ENCODE data around the gene LRRFIP2. TPM values are rescaled to one million over a fixed set of nuclear protein-coding genes. Genes with fewer than 3 reads are reported as not detected.
"Not testable (repeated sequence)": the region's sequence is repeated elsewhere in the genome, so short reads cannot be mapped to it uniquely, and the experiment has no call there.

LRRFIP2 gene
- total and polyA plus RNA-seq, 2 donors from 2014 or later: 26.1 to 61.4 TPM

- FAIRE-seq: no peak
- H3K9ac ChIP-seq (ENCODE audit: low read length in 3 of 3): no peak overlapping the region
- H3K9me3 ChIP-seq (ENCODE audit: control insufficient read depth in 2 of 3, insufficient read depth in 1 of 3, low read length in 3 of 3): no peaks in the 10 kb centered on the region
- TF ChIP-seq, protein P1, sequence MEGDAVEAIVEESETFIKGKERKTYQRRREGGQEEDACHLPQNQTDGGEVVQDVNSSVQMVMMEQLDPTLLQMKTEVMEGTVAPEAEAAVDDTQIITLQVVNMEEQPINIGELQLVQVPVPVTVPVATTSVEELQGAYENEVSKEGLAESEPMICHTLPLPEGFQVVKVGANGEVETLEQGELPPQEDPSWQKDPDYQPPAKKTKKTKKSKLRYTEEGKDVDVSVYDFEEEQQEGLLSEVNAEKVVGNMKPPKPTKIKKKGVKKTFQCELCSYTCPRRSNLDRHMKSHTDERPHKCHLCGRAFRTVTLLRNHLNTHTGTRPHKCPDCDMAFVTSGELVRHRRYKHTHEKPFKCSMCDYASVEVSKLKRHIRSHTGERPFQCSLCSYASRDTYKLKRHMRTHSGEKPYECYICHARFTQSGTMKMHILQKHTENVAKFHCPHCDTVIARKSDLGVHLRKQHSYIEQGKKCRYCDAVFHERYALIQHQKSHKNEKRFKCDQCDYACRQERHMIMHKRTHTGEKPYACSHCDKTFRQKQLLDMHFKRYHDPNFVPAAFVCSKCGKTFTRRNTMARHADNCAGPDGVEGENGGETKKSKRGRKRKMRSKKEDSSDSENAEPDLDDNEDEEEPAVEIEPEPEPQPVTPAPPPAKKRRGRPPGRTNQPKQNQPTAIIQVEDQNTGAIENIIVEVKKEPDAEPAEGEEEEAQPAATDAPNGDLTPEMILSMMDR (IDR thresholded peaks at IDR 0.05; ENCODE audit: borderline replicate concordance, extremely low read depth, insufficient read depth): no peak
- no peak overlapping the region for H3K4me3 ChIP-seq (ENCODE audit: low read length in 3 of 3)
- no peak overlapping the region for H3K27ac ChIP-seq (ENCODE audit: low read depth in 2 of 2, low read length in 2 of 2)
- intact Hi-C loops (cut with DNase I): no loop called here
- no peaks in the 10 kb centered on the region for H3K27me3 ChIP-seq (ENCODE audit: control insufficient read depth, insufficient read depth, low read length)
- no peak for DNase-seq
- peaks cover 0 to 2% (median 0%) of the 10 kb centered on the region in 3 donors for H3K4me1 ChIP-seq (ENCODE audit: control insufficient read depth in 2 of 3, insufficient read depth in 2 of 3, low read depth in 1 of 3, low read length in 3 of 3)
- H3K36me3 ChIP-seq (ENCODE audit: control insufficient read depth in 2 of 3, insufficient read depth in 3 of 3, low read length in 3 of 3): peaks cover 7 to 52% (median 39%) of the 10 kb centered on the region in 3 donors
Measured at GRCh38 chr3:37050282-37050681, 124.1 kb downstream of the LRRFIP2 start.

DNA sequence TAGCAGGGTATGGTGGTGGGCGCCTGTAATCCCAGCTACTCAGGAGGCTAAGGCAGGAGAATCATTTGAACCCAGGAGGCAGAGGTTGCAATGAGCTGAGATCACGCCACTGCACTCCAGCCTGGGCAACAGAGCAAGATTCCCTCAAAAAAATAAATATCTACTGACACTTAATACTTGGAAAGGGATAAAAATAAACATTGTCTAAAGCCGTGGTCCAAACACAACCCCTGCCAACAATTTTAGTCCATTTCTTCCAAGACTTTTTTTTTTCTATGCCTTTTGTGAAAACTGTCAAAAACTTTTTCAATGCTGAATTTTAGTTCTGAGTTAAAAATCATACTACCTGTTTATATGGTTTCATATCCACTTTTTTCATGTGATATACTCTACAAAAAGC lies 131.7 kb downstream of the LRRFIP2 start:
- H3K36me3 ChIP-seq (ENCODE audit: control insufficient read depth in 2 of 3, insufficient read depth in 3 of 3, low read length in 3 of 3): peaks cover 9 to 21% (median 20%) of the 10 kb centered on the region in 3 donors
- FAIRE-seq; H3K4me1 ChIP-seq (ENCODE audit: control insufficient read depth in 2 of 3, insufficient read depth in 2 of 3, low read depth in 1 of 3, low read length in 3 of 3); intact Hi-C loops (cut with DNase I); H3K27ac ChIP-seq (ENCODE audit: low read depth in 2 of 2, low read length in 2 of 2); H3K9ac ChIP-seq (ENCODE audit: low read length in 3 of 3); H3K4me3 ChIP-seq (ENCODE audit: low read length in 3 of 3); H3K9me3 ChIP-seq (ENCODE audit: control insufficient read depth in 2 of 3, insufficient read depth in 1 of 3, low read length in 3 of 3); H3K27me3 ChIP-seq (ENCODE audit: control insufficient read depth, insufficient read depth, low read length); DNase-seq: not testable (repeated sequence)

- H3K36me3 ChIP-seq (ENCODE audit: control insufficient read depth in 2 of 3, insufficient read depth in 3 of 3, low read length in 3 of 3): peaks cover 8 to 15% (median 12%) of the 10 kb centered on the region in 3 donors
- no peaks in the 10 kb centered on the region for H3K4me1 ChIP-seq (ENCODE audit: control insufficient read depth in 2 of 3, insufficient read depth in 2 of 3, low read depth in 1 of 3, low read length in 3 of 3)
- TF ChIP-seq, protein P1 (IDR thresholded peaks at IDR 0.05; ENCODE audit: borderline replicate concordance, extremely low read depth, insufficient read depth): no peak
- peak in 1 of 5 donors; percentile 11 for DNase-seq
- intact Hi-C loops (cut with DNase I): no loop called here
- no peak for FAIRE-seq
- H3K9me3 ChIP-seq (ENCODE audit: control insufficient read depth in 2 of 3, insufficient read depth in 1 of 3, low read length in 3 of 3): peaks cover 0 to under 1% (median 0%) of the 10 kb centered on the region in 3 donors
- no peak overlapping the region for H3K9ac ChIP-seq (ENCODE audit: low read length in 3 of 3)
- no peak overlapping the region for H3K27ac ChIP-seq (ENCODE audit: low read depth in 2 of 2, low read length in 2 of 2)
- H3K27me3 ChIP-seq (ENCODE audit: control insufficient read depth, insufficient read depth, low read length): no peaks in the 10 kb centered on the region
- no peak overlapping the region for H3K4me3 ChIP-seq (ENCODE audit: low read length in 3 of 3)
Measured at GRCh38 chr3:37041546-37042195, 132.7 kb downstream of the LRRFIP2 start.

DNA sequence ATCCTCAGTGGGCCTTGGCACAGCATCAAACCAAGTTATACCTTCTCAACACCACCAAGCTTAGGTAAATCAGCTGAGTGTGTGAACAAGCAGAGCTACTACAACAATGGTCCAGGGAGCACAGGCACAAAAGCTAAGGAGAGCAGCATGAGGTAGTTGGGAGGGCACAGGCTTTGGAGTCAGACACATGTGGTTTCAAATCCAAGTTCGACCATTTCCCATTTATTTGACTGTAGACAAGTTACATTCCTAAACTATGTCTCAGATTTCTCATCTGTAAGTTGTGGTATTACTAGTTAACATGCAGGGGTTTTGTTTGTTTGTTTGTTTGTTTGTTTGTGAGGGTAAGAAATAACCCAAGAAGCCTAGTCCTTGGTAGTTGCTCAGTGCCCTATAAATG lies 134.2 kb downstream of the LRRFIP2 start:
- TF ChIP-seq, protein P1 (IDR thresholded peaks at IDR 0.05; ENCODE audit: borderline replicate concordance, extremely low read depth, insufficient read depth): no peak
- no peak overlapping the region for H3K9ac ChIP-seq (ENCODE audit: low read length in 3 of 3)
- FAIRE-seq (no peak), DNase-seq (no peak)
- peaks cover 2 to 10% (median 2%) of the 10 kb centered on the region in 3 donors for H3K9me3 ChIP-seq (ENCODE audit: control insufficient read depth in 2 of 3, insufficient read depth in 1 of 3, low read length in 3 of 3)
- H3K27ac ChIP-seq (ENCODE audit: low read depth in 2 of 2, low read length in 2 of 2): no peak overlapping the region
- peaks cover 14 to 19% (median 18%) of the 10 kb centered on the region in 3 donors for H3K36me3 ChIP-seq (ENCODE audit: control insufficient read depth in 2 of 3, insufficient read depth in 3 of 3, low read length in 3 of 3)
- intact Hi-C loops (cut with DNase I): no loop called here
- no peaks in the 10 kb centered on the region for H3K27me3 ChIP-seq (ENCODE audit: control insufficient read depth, insufficient read depth, low read length)
- H3K4me3 ChIP-seq (ENCODE audit: low read length in 3 of 3): no peak overlapping the region
- H3K4me1 ChIP-seq (ENCODE audit: control insufficient read depth in 2 of 3, insufficient read depth in 2 of 3, low read depth in 1 of 3, low read length in 3 of 3): no peaks in the 10 kb centered on the region
